HEK293T (cell line): ENCODE results near the gene KRT17.

Experiments used
- BHLHE40 ChIP-seq: fragments of 450-650 bp; IDR thresholded peaks from 2 replicates; pipeline ENCODE4 v1.6.1; 2016; ENCODE audit warnings: mild to moderate bottlenecking, moderate library complexity, borderline replicate concordance
- FOXA1 ChIP-seq: fragments of 450-650 bp; IDR thresholded peaks from 2 replicates; pipeline ENCODE4 v1.6.1; 2016; ENCODE audit warnings: mild to moderate bottlenecking
- L3MBTL2 ChIP-seq: fragments of 450-650 bp; conservative IDR thresholded peaks from 2 replicates; pipeline ENCODE4 v1.6.1; 2016; ENCODE audit warnings: mild to moderate bottlenecking
- LEF1 ChIP-seq: fragments of 450-650 bp; IDR thresholded peaks from 2 replicates; pipeline ENCODE4 v1.6.1; 2017; ENCODE audit warnings: mild to moderate bottlenecking, borderline replicate concordance
- PKNOX1 ChIP-seq: fragments of 450-650 bp; IDR thresholded peaks from 2 replicates; pipeline ENCODE4 v1.6.1; 2016
- SP1 ChIP-seq: fragments of 450-650 bp; IDR thresholded peaks from 2 replicates; pipeline ENCODE4 v1.6.1; 2017
- SUZ12 ChIP-seq: fragments of 450-650 bp; IDR thresholded peaks from 2 replicates; pipeline ENCODE4 v1.6.1; 2016; ENCODE audit warnings: mild to moderate bottlenecking
- ZNF384 ChIP-seq: fragments of 450-650 bp; IDR thresholded peaks from 2 replicates; pipeline ENCODE4 v1.6.1; 2016

- TF ChIP-seq SUZ12 (no peak), SP1 (no peak), L3MBTL2 (no peak), LEF1 (no peak), ZNF384 (no peak), BHLHE40 (no peak), PKNOX1 (no peak), FOXA1 (no peak)
Measured at GRCh38 chr17:41667280-41668041, 43.1 kb upstream of the KRT17 start.
